Omental fat pad (tissue), 4 donors: ENCODE results near the gene TCF4. TPM values are rescaled to one million over a fixed set of nuclear protein-coding genes. Genes with fewer than 3 reads are reported as not detected.

Source experiments
- ATAC-seq: fragments of 150-250 bp; one replicate; pipeline ENCODE4 v1.9.1; 2016; ENCODE audit warnings: mild to moderate bottlenecking, moderate library complexity; ENCODE audit not compliant: low FRiP score
- DNase-seq: peaks from one replicate; pipeline ENCODE4 v3.0.0-alpha.2; 2019; ENCODE audit warnings: low spot score
- CTCF ChIP-seq, 3 donors: fragments of 450-650 bp; IDR thresholded peaks; one replicate each; pipeline ENCODE4 v1.5.1; 2016 to 2017; ENCODE audit warnings: antibody characterized with exemption in 3 of 3, mild to moderate bottlenecking in 3 of 3, moderate library complexity in 2 of 3
- total RNA-seq, 4 donors: library from RNA; depleted of rRNA; stranded (reverse); fragments of >200 nt; gene quantifications; one replicate each; pipeline ENCODE4 v1.1.0, GENCODE V29; 2016

Gene TCF4
- total RNA-seq, 4 donors from 2014 or later, result 113 to 381 (median 141) TPM

GRCh38 chr18:55577812-55578539 is 10.0 kb downstream of the TCF4 start:
- ATAC-seq, result no peak
- no peak for TF ChIP-seq CTCF (IDR thresholded peaks at IDR 0.05)
- no peak for DNase-seq

GRCh38 chr18:55576001-55576400 is 12.0 kb downstream of the TCF4 start:
- ATAC-seq, result no peak
- DNase-seq, result no peak
- no peak for TF ChIP-seq CTCF (IDR thresholded peaks at IDR 0.05)

GRCh38 chr18:55575066-55575465 is 12.9 kb downstream of the TCF4 start:
- DNase-seq (no peak), ATAC-seq (no peak)
- TF ChIP-seq CTCF (IDR thresholded peaks at IDR 0.05), result no peak

GRCh38 chr18:55573386-55573785 is 14.6 kb downstream of the TCF4 start:
- no peak for TF ChIP-seq CTCF (IDR thresholded peaks at IDR 0.05)
- ATAC-seq (no peak), DNase-seq (no peak)

- ATAC-seq (no peak), DNase-seq (no peak)
- no peak for TF ChIP-seq CTCF (IDR thresholded peaks at IDR 0.05)
Observed at GRCh38 chr18:55570966-55571365, 17.0 kb downstream of the TCF4 start.

GRCh38 chr18:55566456-55566935 is 21.5 kb downstream of the TCF4 start:
- TF ChIP-seq CTCF (IDR thresholded peaks at IDR 0.05), result no peak
- no peak for ATAC-seq
- DNase-seq, result no peak

GRCh38 chr18:55559739-55560138 is 28.3 kb downstream of the TCF4 start:
- no peak for TF ChIP-seq CTCF (IDR thresholded peaks at IDR 0.05)
- DNase-seq (no peak), ATAC-seq (no peak)
